WTC11 (cell line): ENCODE data around the gene HEPHL1. TPM values are rescaled to one million over a fixed set of nuclear protein-coding genes. Genes with fewer than 3 reads are reported as not detected.

ENCODE experiments used
- ATAC-seq: fragments of 200-7000 bp; cut with Tn5 transposase; 2 replicates; pipeline ENCODE4 v1.10.0; 2021; ENCODE audit warnings: mild to moderate bottlenecking, moderate library complexity
- CTCF ChIA-PET: fragments of 300-600 bp; sonication (Branson Sonifier 250); formaldehyde crosslinking; loops from one replicate; lab custom pipeline; 2021; ENCODE audit warnings: antibody characterized with exemption; lab: Charles Lee
- POLR2A ChIA-PET: fragments of 350-600 bp; sonication (Branson Sonifier 250); formaldehyde crosslinking; loops from one replicate; lab custom pipeline; 2021; ENCODE audit warnings: antibody characterized with exemption; lab: Charles Lee
- DNase-seq: peaks from one replicate; pipeline ENCODE4 v3.0.0; 2021; ENCODE audit warnings: low spot score
- H3K27ac Mint-ChIP-seq: 2 replicates; pipeline ENCODE4 v1.8.0; 2021; ENCODE audit warnings: mixed read lengths
- H3K27me3 Mint-ChIP-seq: 2 replicates; pipeline ENCODE4 v1.8.0; 2021; ENCODE audit warnings: low read depth, mild to moderate bottlenecking, moderate library complexity, mixed read lengths
- H3K36me3 Mint-ChIP-seq: 2 replicates; pipeline ENCODE4 v1.8.0; 2021; ENCODE audit warnings: mixed read lengths
- H3K4me1 Mint-ChIP-seq: 2 replicates; pipeline ENCODE4 v1.8.0; 2022; ENCODE audit warnings: mixed read lengths
- H3K4me3 Mint-ChIP-seq: 2 replicates; pipeline ENCODE4 v1.8.0; 2021; ENCODE audit warnings: mild to moderate bottlenecking, moderate library complexity, mixed read lengths
- H3K9me3 Mint-ChIP-seq: 2 replicates; pipeline ENCODE4 v1.8.0; 2021; ENCODE audit warnings: mixed read lengths
- CREM ChIP-seq: sonication (generic); formaldehyde crosslinking; IDR thresholded peaks from 2 replicates; pipeline ENCODE4 v1.8.1; 2022; ENCODE audit warnings: mild to moderate bottlenecking, missing genetic modification reagents, moderate library complexity
- FOXP1 ChIP-seq: sonication (generic); formaldehyde crosslinking; IDR thresholded peaks from 2 replicates; pipeline ENCODE4 v1.8.0; 2022; ENCODE audit warnings: missing genetic modification reagents, mild to moderate bottlenecking, moderate library complexity, borderline replicate concordance
- GABPB1 ChIP-seq: sonication (generic); formaldehyde crosslinking; IDR thresholded peaks from 2 replicates; pipeline ENCODE4 v1.8.1; 2023; ENCODE audit warnings: mild to moderate bottlenecking, missing genetic modification reagents
- NFATC4 ChIP-seq: fragments of 250-450 bp; sonication (Bioruptor Pico); IDR thresholded peaks from 2 replicates; pipeline ENCODE4 v1.9.0; 2021; ENCODE audit warnings: mild to moderate bottlenecking
- NR2C2 ChIP-seq: sonication (generic); formaldehyde crosslinking; IDR thresholded peaks from 2 replicates; pipeline ENCODE4 v1.8.0; 2022; ENCODE audit warnings: mild to moderate bottlenecking, missing genetic modification reagents
- RORB ChIP-seq: fragments of 250-450 bp; sonication (Bioruptor Pico); IDR thresholded peaks from 2 replicates; pipeline ENCODE4 v1.9.0; 2021; ENCODE audit warnings: mild to moderate bottlenecking
- SMAD3 ChIP-seq: sonication (generic); formaldehyde crosslinking; IDR thresholded peaks from 2 replicates; pipeline ENCODE4 v1.8.0; 2022; ENCODE audit warnings: missing genetic modification reagents, mild to moderate bottlenecking, borderline replicate concordance
- SMAD4 ChIP-seq: sonication (generic); formaldehyde crosslinking; IDR thresholded peaks from 2 replicates; pipeline ENCODE4 v1.8.0; 2022; ENCODE audit warnings: mild to moderate bottlenecking, missing genetic modification reagents
- ZBTB21 ChIP-seq: sonication (generic); formaldehyde crosslinking; IDR thresholded peaks from 2 replicates; pipeline ENCODE4 v1.8.1; 2023; ENCODE audit warnings: mild to moderate bottlenecking, missing genetic modification reagents, borderline replicate concordance
- ZNF219 ChIP-seq: sonication (generic); formaldehyde crosslinking; IDR thresholded peaks from 2 replicates; pipeline ENCODE4 v1.8.0; 2023; ENCODE audit warnings: missing genetic modification reagents, mild to moderate bottlenecking, borderline replicate concordance
- ZNF232 ChIP-seq: sonication (generic); formaldehyde crosslinking; IDR thresholded peaks from 2 replicates; pipeline ENCODE4 v1.8.0; 2022; ENCODE audit warnings: mild to moderate bottlenecking, missing genetic modification reagents
- ZNF263 ChIP-seq: sonication (generic); formaldehyde crosslinking; IDR thresholded peaks from 2 replicates; pipeline ENCODE4 v1.8.1; 2022; ENCODE audit warnings: low read depth, mild to moderate bottlenecking, moderate library complexity, missing genetic modification reagents
- ZNF396 ChIP-seq: fragments of 250-450 bp; sonication (Bioruptor Pico); IDR thresholded peaks from 2 replicates; pipeline ENCODE4 v1.8.0; 2021; ENCODE audit warnings: mild to moderate bottlenecking, moderate library complexity, borderline replicate concordance
- ZNF532 ChIP-seq: fragments of 250-450 bp; sonication (Bioruptor Pico); IDR thresholded peaks from 2 replicates; pipeline ENCODE4 v1.9.0; 2021; ENCODE audit warnings: mild to moderate bottlenecking, borderline replicate concordance
- ZNF671 ChIP-seq: fragments of 250-450 bp; sonication (Bioruptor Pico); IDR thresholded peaks from 2 replicates; pipeline ENCODE4 v1.8.0; 2021; ENCODE audit warnings: mild to moderate bottlenecking
- total RNA-seq: library from RNA; stranded (reverse); gene quantifications from 3 replicates; pipeline ENCODE4 v1.2.3, GENCODE V29; 2021
- TF ChIP-seq, protein P1 (sequence below): sonication (generic); formaldehyde crosslinking; IDR thresholded peaks from 2 replicates; pipeline ENCODE4 v1.8.1; 2023; ENCODE audit warnings: mild to moderate bottlenecking, missing genetic modification reagents, borderline replicate concordance
- TF ChIP-seq, protein P2 (sequence below): fragments of 250-450 bp; sonication (Bioruptor Pico); conservative IDR thresholded peaks from 2 replicates; pipeline ENCODE4 v1.9.0; 2021; ENCODE audit warnings: mild to moderate bottlenecking
- TF ChIP-seq, protein P3 (sequence below): sonication (generic); formaldehyde crosslinking; IDR thresholded peaks from 2 replicates; pipeline ENCODE4 v1.8.1; 2023; ENCODE audit warnings: mild to moderate bottlenecking, missing genetic modification reagents, moderate library complexity
- TF ChIP-seq, protein P4 (sequence below): sonication (generic); formaldehyde crosslinking; IDR thresholded peaks from 2 replicates; pipeline ENCODE4 v1.8.1; 2022; ENCODE audit warnings: missing genetic modification reagents, borderline replicate concordance

Gene HEPHL1
- total RNA-seq, 1 experiment from 2014 or later, result 0.13 TPM

- TF ChIP-seq FOXP1 (CRISPR knock-in tag), result no peak
- TF ChIP-seq RORB (CRISPR knock-in tag), result no peak
- no peak for TF ChIP-seq CREM (CRISPR knock-in tag)
- TF ChIP-seq, protein P1, sequence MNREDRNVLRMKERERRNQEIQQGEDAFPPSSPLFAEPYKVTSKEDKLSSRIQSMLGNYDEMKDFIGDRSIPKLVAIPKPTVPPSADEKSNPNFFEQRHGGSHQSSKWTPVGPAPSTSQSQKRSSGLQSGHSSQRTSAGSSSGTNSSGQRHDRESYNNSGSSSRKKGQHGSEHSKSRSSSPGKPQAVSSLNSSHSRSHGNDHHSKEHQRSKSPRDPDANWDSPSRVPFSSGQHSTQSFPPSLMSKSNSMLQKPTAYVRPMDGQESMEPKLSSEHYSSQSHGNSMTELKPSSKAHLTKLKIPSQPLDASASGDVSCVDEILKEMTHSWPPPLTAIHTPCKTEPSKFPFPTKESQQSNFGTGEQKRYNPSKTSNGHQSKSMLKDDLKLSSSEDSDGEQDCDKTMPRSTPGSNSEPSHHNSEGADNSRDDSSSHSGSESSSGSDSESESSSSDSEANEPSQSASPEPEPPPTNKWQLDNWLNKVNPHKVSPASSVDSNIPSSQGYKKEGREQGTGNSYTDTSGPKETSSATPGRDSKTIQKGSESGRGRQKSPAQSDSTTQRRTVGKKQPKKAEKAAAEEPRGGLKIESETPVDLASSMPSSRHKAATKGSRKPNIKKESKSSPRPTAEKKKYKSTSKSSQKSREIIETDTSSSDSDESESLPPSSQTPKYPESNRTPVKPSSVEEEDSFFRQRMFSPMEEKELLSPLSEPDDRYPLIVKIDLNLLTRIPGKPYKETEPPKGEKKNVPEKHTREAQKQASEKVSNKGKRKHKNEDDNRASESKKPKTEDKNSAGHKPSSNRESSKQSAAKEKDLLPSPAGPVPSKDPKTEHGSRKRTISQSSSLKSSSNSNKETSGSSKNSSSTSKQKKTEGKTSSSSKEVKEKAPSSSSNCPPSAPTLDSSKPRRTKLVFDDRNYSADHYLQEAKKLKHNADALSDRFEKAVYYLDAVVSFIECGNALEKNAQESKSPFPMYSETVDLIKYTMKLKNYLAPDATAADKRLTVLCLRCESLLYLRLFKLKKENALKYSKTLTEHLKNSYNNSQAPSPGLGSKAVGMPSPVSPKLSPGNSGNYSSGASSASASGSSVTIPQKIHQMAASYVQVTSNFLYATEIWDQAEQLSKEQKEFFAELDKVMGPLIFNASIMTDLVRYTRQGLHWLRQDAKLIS, result no peak
- TF ChIP-seq, protein P2, sequence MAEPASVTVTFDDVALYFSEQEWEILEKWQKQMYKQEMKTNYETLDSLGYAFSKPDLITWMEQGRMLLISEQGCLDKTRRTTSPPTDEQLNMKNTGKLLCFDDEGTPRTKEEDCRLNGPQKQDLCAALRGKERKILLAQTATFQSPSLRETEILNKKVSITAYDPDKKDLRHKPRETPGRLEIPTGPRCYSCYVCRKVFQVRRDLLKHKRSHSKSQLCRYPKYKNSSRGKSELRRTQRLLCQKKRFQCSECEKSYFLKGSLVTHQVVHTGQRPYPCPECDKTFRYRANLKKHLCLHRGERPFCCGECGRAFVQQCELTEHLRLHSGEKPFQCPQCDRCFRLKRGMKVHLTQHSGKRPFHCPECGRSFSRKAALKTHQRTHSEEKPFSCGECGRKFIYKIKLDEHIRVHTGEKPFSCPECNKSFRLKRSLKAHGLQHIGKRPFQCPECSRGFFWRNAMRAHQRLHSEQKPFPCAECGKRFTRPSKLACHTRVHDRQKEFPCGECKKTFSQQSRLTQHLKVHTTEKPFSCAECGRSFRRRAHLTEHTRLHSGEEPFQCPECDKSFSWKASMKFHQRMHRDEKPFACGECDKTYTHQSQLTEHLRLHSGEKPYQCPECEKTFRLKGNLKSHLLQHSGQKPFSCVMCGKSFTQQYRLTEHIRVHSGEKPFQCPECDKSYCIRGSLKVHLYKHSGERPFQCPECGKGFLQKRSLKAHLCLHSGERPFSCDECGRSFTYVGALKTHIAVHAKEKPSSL (CRISPR knock-in tag), result no peak
- TF ChIP-seq, protein P3, sequence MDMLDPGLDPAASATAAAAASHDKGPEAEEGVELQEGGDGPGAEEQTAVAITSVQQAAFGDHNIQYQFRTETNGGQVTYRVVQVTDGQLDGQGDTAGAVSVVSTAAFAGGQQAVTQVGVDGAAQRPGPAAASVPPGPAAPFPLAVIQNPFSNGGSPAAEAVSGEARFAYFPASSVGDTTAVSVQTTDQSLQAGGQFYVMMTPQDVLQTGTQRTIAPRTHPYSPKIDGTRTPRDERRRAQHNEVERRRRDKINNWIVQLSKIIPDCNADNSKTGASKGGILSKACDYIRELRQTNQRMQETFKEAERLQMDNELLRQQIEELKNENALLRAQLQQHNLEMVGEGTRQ, result no peak
- no peak for TF ChIP-seq GABPB1 (CRISPR knock-in tag)
- no peak for TF ChIP-seq ZNF263 (CRISPR knock-in tag)
- no peak for TF ChIP-seq ZBTB21 (CRISPR knock-in tag)
- TF ChIP-seq ZNF396, result no peak
- Mint-ChIP-seq H3K4me3 (no peak overlapping the region), H3K9me3 (no peaks in the 10 kb centered on the region), H3K27ac (no peak overlapping the region), H3K36me3 (no peaks in the 10 kb centered on the region), H3K27me3 (peaks cover 5% of the 10 kb centered on the region; the same call in 1 of the 2 replicates), H3K4me1 (peaks cover 6% of the 10 kb centered on the region)
- no peak for ATAC-seq
- CTCF ChIA-PET, result interaction anchor here (2.7 kb wide), 1 partner anchor 91 kb away, joined by 7 read pairs; no protein-coding TSS in a partner anchor
- POLR2A ChIA-PET, result no interaction called here
- DNase-seq, result no peak
These were observed 34.4 kb upstream of the HEPHL1 start for GRCh38 chr11:93986716-93987115.

- H3K36me3 Mint-ChIP-seq, result peaks cover 7% of the 10 kb centered on the region
- H3K9me3 Mint-ChIP-seq, result peaks cover 14% of the 10 kb centered on the region
- peaks cover 6% of the 10 kb centered on the region for H3K4me1 Mint-ChIP-seq
- POLR2A ChIA-PET, result no interaction called here
- CTCF ChIA-PET, result no interaction called here
- no peak for ATAC-seq
- no peak for DNase-seq
- H3K4me3 Mint-ChIP-seq, result no peak overlapping the region
- TF ChIP-seq ZNF671 (CRISPR knock-in tag) (no peak), SMAD4 (no peak), SMAD3 (CRISPR knock-in tag) (no peak), ZNF219 (CRISPR knock-in tag) (no peak), CREM (CRISPR knock-in tag) (no peak), NFATC4 (CRISPR knock-in tag) (no peak), ZNF532 (CRISPR knock-in tag) (no peak), NR2C2 (CRISPR knock-in tag) (no peak), ZNF232 (no peak)
- TF ChIP-seq, protein P4, sequence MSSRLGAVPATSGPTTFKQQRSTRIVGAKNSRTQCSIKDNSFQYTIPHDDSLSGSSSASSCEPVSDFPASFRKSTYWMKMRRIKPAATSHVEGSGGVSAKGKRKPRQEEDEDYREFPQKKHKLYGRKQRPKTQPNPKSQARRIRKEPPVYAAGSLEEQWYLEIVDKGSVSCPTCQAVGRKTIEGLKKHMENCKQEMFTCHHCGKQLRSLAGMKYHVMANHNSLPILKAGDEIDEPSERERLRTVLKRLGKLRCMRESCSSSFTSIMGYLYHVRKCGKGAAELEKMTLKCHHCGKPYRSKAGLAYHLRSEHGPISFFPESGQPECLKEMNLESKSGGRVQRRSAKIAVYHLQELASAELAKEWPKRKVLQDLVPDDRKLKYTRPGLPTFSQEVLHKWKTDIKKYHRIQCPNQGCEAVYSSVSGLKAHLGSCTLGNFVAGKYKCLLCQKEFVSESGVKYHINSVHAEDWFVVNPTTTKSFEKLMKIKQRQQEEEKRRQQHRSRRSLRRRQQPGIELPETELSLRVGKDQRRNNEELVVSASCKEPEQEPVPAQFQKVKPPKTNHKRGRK (CRISPR knock-in tag), result no peak
- H3K27ac Mint-ChIP-seq, result no peak overlapping the region
- peaks cover 10% of the 10 kb centered on the region; the same call in 1 of the 2 replicates for H3K27me3 Mint-ChIP-seq
These were observed 32.7 kb upstream of the HEPHL1 start for GRCh38 chr11:93988455-93988854.
